GM12878 (cell line): ENCODE data around the gene OR6C68. TPM values are rescaled to one million over a fixed set of nuclear protein-coding genes. Genes with fewer than 3 reads are reported as not detected.
"Not testable (repeated sequence)": the region's sequence is repeated elsewhere in the genome, so short reads cannot be mapped to it uniquely, and the experiment has no call there.

Experiments used
- ATAC-seq: fragments of 200-7000 bp; cut with Tn5 transposase; 3 replicates; pipeline ENCODE4 v1.9.1; 2020; ENCODE audit warnings: mild to moderate bottlenecking, moderate library complexity
- BruUV-seq: library from RNA; stranded (reverse); fragments of 400-500 nt; replicated peaks from 2 replicates; lab custom pipeline; 2021; lab: Mats Ljungman, UMichigan
- CTCF ChIA-PET: fragments of 300-600 bp; sonication (Branson Sonifier 250); formaldehyde crosslinking; extraction: SDS; loops from one replicate; lab custom pipeline; 2021; ENCODE audit warnings: inconsistent platforms; lab: Yijun Ruan, JAX
- POLR2A ChIA-PET: fragments of 350-600 bp; formaldehyde crosslinking; extraction: SDS; loops from one replicate; lab custom pipeline; 2021; ENCODE audit warnings: inconsistent platforms; lab: Charles Lee
- RAD21 ChIA-PET: fragments of 300-600 bp; sonication (Branson Sonifier 250); formaldehyde crosslinking; loops from one replicate; lab custom pipeline; 2023; ENCODE audit warnings: antibody characterized with exemption; ENCODE audit not compliant: unreplicated experiment; lab: Charles Lee
- SMC1A ChIA-PET: fragments of 300-600 bp; sonication (Branson Sonifier 250); formaldehyde crosslinking; loops from one replicate; lab custom pipeline; 2023; ENCODE audit not compliant: unreplicated experiment, uncharacterized antibody; lab: Charles Lee
- DNase-seq: peaks from one replicate; pipeline ENCODE4 v3.0.0-alpha.2; 2011; ENCODE audit warnings: low read depth, low spot score
- FAIRE-seq: peaks from 3 replicates; lab custom pipeline; 2011; peaks lifted over from hg19 to GRCh38; lab: Jason Lieb, UNC
- H2AFZ ChIP-seq: 2 replicates; pipeline ENCODE4 v1.6.0; 2011; ENCODE audit warnings: low read depth, low read length, control low read depth; ENCODE audit not compliant: control insufficient read depth
- H3K27ac ChIP-seq: 2 replicates; pipeline ENCODE4 v1.5.1; 2011; ENCODE audit warnings: control low read depth; ENCODE audit not compliant: control insufficient read depth, insufficient read depth
- H3K27me3 ChIP-seq, 2 experiments: replicated peaks in 1 of 2; 2 replicates each; pipeline versions ENCODE4 v1.6.0 to v1.6.1; 2011; ENCODE audit warnings: low read length in 1 of 2; ENCODE audit not compliant: control insufficient read depth in 2 of 2, insufficient read depth in 2 of 2
- H3K36me3 ChIP-seq, 2 experiments: 2 replicates each; pipeline ENCODE4 v1.5.1; 2011; ENCODE audit warnings: low read length in 1 of 2; ENCODE audit not compliant: control insufficient read depth in 2 of 2, insufficient read depth in 2 of 2
- H3K4me1 ChIP-seq: 2 replicates; pipeline ENCODE4 v1.6.1; 2011; ENCODE audit warnings: mild to moderate bottlenecking, low read length, moderate library complexity, mixed read lengths; ENCODE audit not compliant: control insufficient read depth, insufficient read depth
- H3K4me2 ChIP-seq: 2 replicates; pipeline ENCODE4 v1.6.0; 2011; ENCODE audit warnings: control low read depth; ENCODE audit not compliant: control insufficient read depth, insufficient read depth
- H3K4me3 ChIP-seq: fragments of 200-600 bp; sonication (generic); 2 replicates; pipeline ENCODE4 v1.5.1; 2016
- H3K79me2 ChIP-seq: 2 replicates; pipeline ENCODE4 v1.6.0; 2011; ENCODE audit warnings: low read length; ENCODE audit not compliant: control insufficient read depth, insufficient read depth
- H3K9ac ChIP-seq: 2 replicates; pipeline ENCODE4 v1.8.0; 2011; ENCODE audit warnings: low read length, control low read depth, mixed read lengths; ENCODE audit not compliant: control insufficient read depth, insufficient read depth
- H3K9me3 ChIP-seq: replicated peaks from 3 replicates; pipeline ENCODE4 v1.5.1; 2011; ENCODE audit warnings: mild to moderate bottlenecking, low read length; ENCODE audit not compliant: control insufficient read depth, insufficient read depth
- H4K20me1 ChIP-seq: 2 replicates; pipeline ENCODE4 v1.6.0; 2011; ENCODE audit not compliant: control insufficient read depth, insufficient read depth
- PRDM15 ChIP-seq: fragments of 450-650 bp; formaldehyde crosslinking; IDR thresholded peaks from 2 replicates; pipeline ENCODE4 v1.4.0; 2020; ENCODE audit warnings: mild to moderate bottlenecking, moderate library complexity
- ZBTB4 ChIP-seq: fragments of 450-650 bp; formaldehyde crosslinking; IDR thresholded peaks from 2 replicates; pipeline ENCODE4 v1.4.0; 2022; ENCODE audit warnings: mild to moderate bottlenecking, moderate library complexity
- WGBS: methylation state at CpG from one replicate; pipeline ENCODE4 v1.1.6; 2016; ENCODE audit warnings: low lambda C conversion rate; ENCODE audit not compliant: insufficient replicate concordance, insufficient coverage; ENCODE audit errors: missing lambda C conversion rate; 5-methylcytosine and 5-hydroxymethylcytosine counted together
- in situ Hi-C: fragments of 300-500 bp; cut with MboI; formaldehyde crosslinking; loops from 9 replicates; pipeline ENCODE4 v1.14.3; 2018; ENCODE audit warnings: mixed read lengths
- intact Hi-C: fragments of 100-400 bp; cut with micrococcal nuclease; formaldehyde crosslinking; loops from one replicate; pipeline ENCODE4 v1.14.2; 2022; ENCODE audit not compliant: unreplicated experiment
- polyA plus RNA-seq, 11 experiments: library from polyadenylated mRNA; depleted of rRNA in 4 of 11; unstranded in 6 of 11; stranded (reverse) in 5 of 11; fragments of >200 nt; fragmentation: Nextera tagmentation in 4 of 11; fragmentation: Illumina TruSeq in 1 of 11; extraction: Ambion mirVana in 4 of 11; extraction: Trizol in 1 of 11; gene quantifications; 1 replicate in 1 of 11; 2 replicates in 10 of 11; pipeline versions ENCODE4 v1.2.1 to v1.2.3, GENCODE V29; 2011 to 2016; ENCODE audit warnings: inconsistent platforms in 2 of 11, missing spikeins in 2 of 11, low read depth in 1 of 11
- total RNA-seq, 4 experiments: library from RNA; depleted of rRNA in 3 of 4; stranded (reverse); fragments of >200 nt in 3 of 4; fragmentation: Illumina TruSeq in 1 of 4; extraction: Trizol in 1 of 4; gene quantifications; 2 replicates each; pipeline versions ENCODE4 v1.2.1 to v1.2.3, GENCODE V29; 2013 to 2021

The OR6C68 gene
- total and polyA plus RNA-seq, 10 of the 15 experiments (the other 5 are each of a cell fraction or from before 2014, with no cell fraction given): 0.10 TPM; not detected in 9

GRCh38 chr12:55472264-55472663 is 19.9 kb upstream of the OR6C68 start (continued):
- TF ChIP-seq ZBTB4 (CRISPR knock-in tag) (no peak), PRDM15 (CRISPR knock-in tag) (no peak)

DNA sequence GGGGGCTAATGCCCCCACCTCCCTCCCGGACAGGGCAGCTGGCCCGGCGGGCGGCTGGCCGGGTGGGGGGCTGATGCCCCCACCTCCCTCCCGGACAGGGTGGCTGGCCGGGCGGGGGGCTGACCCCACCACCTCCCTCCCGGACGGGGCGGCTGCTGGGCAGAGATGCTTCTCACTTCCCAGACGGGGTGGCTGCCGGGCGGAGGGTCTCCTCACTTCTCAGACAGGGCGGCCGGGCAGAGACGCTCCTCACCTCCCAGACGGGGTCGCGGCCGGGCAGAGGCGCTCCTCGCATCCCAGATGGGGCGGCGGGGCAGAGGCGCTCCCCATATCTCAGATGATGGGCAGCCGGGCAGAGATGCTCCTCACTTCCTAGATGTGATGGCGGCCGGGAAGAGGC is 13.0 kb upstream of the OR6C68 start:
- in situ Hi-C loops, H3K27ac ChIP-seq, H3K9me3 ChIP-seq, DNase-seq, H3K9ac ChIP-seq, BruUV-seq, H3K36me3 ChIP-seq, H2AFZ ChIP-seq, H3K27me3 ChIP-seq, H3K79me2 ChIP-seq, ATAC-seq, H3K4me3 ChIP-seq, RAD21 ChIA-PET, H3K4me1 ChIP-seq, H4K20me1 ChIP-seq, FAIRE-seq, SMC1A ChIA-PET, POLR2A ChIA-PET, CTCF ChIA-PET, intact Hi-C loops, H3K4me2 ChIP-seq: not testable (repeated sequence)
- WGBS: 73% methylated on average over 11 of the region's 29 CpGs

- H3K9ac ChIP-seq, CTCF ChIA-PET, DNase-seq, RAD21 ChIA-PET, intact Hi-C loops, H3K4me1 ChIP-seq, POLR2A ChIA-PET, H2AFZ ChIP-seq, H3K4me2 ChIP-seq, H4K20me1 ChIP-seq, H3K9me3 ChIP-seq, in situ Hi-C loops, BruUV-seq, H3K27me3 ChIP-seq, H3K79me2 ChIP-seq, SMC1A ChIA-PET, FAIRE-seq, ATAC-seq, H3K27ac ChIP-seq, H3K36me3 ChIP-seq, H3K4me3 ChIP-seq: not testable (repeated sequence)
- WGBS: 67% methylated on average over 11 of the region's 13 CpGs
Measured at GRCh38 chr12:55484284-55484683, 7.9 kb upstream of the OR6C68 start.
